ENCODE data around the gene POLD3. TPM values are rescaled to one million over a fixed set of nuclear protein-coding genes. Genes with fewer than 3 reads are reported as not detected.
A peak's percentile ranks its signal among the peaks of the same experiment; 100 is the strongest.

The POLD3 gene
- total RNA-seq, 1 donor from 2014 or later: 6.2 TPM

DNA sequence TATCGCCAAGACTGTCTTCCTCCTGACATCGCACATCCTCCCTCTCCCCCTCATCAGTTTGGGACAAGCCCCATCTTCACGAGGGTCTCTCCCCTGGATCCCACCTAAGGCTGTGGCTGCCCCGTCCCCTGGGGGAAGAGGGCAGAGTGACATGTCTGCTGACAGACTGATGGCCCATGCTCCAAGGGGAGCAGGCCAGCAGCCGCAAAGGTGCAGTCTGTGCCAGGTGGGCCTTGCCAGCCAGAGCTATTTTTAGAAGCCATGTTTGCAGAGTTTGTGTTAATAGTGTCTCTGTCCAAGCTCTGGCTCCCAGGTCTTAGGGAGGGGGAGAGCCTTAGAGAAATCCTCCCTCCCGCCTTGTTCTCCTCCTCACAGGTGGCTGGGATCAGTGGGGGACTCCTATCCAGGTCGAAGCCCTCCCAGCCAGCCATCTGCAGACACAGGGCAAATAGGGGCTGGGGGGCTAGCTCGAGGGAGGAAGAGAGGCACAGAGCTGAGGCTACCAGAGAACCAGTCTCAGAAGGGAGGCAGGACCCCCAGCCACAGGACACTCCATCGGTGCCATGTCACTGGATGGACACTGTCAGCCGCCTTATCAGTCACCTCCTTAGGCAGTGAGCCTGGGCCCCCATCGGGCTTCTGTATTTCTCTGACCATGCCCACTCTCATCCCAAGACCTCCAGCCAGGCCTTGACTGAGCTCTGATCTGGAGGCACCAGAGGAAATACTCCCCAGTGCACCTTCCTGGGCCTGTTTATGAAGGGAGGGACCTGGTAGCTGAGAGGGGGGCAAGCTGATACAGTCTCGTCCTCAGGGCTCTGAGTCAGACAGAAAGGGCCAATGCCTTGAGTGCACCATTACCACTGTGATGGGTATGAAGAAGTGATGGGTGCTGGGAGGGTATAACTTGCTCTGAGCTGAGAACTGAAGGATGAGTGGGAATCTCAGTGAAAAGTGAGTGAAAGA lies 89.6 kb downstream of the POLD3 start:
- H3K27me3 ChIP-seq (ENCODE audit: low read depth): peaks cover 11% of the 10 kb centered on the region
- intact Hi-C loops (cut with micrococcal nuclease): no loop called here
- TF ChIP-seq, protein P1, sequence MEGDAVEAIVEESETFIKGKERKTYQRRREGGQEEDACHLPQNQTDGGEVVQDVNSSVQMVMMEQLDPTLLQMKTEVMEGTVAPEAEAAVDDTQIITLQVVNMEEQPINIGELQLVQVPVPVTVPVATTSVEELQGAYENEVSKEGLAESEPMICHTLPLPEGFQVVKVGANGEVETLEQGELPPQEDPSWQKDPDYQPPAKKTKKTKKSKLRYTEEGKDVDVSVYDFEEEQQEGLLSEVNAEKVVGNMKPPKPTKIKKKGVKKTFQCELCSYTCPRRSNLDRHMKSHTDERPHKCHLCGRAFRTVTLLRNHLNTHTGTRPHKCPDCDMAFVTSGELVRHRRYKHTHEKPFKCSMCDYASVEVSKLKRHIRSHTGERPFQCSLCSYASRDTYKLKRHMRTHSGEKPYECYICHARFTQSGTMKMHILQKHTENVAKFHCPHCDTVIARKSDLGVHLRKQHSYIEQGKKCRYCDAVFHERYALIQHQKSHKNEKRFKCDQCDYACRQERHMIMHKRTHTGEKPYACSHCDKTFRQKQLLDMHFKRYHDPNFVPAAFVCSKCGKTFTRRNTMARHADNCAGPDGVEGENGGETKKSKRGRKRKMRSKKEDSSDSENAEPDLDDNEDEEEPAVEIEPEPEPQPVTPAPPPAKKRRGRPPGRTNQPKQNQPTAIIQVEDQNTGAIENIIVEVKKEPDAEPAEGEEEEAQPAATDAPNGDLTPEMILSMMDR (IDR thresholded peaks at IDR 0.05; ENCODE audit: borderline replicate concordance): no peak
- DNase-seq: peak; percentile 62
- H3K27ac ChIP-seq (replicated peaks): peak overlapping the region; percentile 60
- H3K4me1 ChIP-seq: peaks cover 39% of the 10 kb centered on the region
- no peaks in the 10 kb centered on the region for H3K36me3 ChIP-seq
- no peaks in the 10 kb centered on the region for H3K9me3 ChIP-seq (replicated peaks)
- no peak overlapping the region for H3K4me3 ChIP-seq

DNA sequence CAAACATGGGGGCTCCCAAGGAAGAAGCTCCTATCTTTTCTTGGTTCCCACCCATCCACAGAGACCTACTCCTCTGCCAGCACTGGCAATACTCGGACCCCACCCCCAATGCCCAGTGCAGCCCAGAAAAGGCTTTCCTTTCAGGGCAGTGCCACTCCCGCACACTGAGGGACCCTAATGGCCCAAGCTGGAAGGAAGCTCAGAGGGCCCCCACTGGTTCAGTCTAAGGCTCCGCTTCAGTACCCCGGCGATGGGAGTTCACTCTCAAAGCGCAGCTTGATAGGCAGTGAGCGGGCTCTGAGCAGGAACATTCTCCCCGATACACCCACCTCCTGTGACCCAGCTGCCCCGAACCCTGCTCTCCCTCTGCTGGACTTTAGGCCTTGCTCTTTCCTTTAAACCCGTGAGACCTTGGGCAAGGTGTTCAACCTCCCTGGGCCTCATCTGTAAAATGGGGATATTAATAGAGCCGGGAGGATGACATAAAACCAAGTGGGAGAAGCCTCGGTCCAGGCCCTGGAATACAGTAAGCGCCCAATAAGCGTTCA lies 90.4 kb downstream of the POLD3 start:
- Histone ChIP-seq H3K27me3 (ENCODE audit: low read depth) (peaks cover 11% of the 10 kb centered on the region), H3K4me1 (peaks cover 41% of the 10 kb centered on the region), H3K36me3 (no peaks in the 10 kb centered on the region), H3K27ac (replicated peaks) (peak overlapping the region; percentile 60), H3K9me3 (replicated peaks) (no peaks in the 10 kb centered on the region), H3K4me3 (peak overlapping the region; percentile 67)
- intact Hi-C loops (cut with micrococcal nuclease): no loop called here
- TF ChIP-seq, protein P1 (IDR thresholded peaks at IDR 0.05; ENCODE audit: borderline replicate concordance): no peak
- DNase-seq: no peak

DNA sequence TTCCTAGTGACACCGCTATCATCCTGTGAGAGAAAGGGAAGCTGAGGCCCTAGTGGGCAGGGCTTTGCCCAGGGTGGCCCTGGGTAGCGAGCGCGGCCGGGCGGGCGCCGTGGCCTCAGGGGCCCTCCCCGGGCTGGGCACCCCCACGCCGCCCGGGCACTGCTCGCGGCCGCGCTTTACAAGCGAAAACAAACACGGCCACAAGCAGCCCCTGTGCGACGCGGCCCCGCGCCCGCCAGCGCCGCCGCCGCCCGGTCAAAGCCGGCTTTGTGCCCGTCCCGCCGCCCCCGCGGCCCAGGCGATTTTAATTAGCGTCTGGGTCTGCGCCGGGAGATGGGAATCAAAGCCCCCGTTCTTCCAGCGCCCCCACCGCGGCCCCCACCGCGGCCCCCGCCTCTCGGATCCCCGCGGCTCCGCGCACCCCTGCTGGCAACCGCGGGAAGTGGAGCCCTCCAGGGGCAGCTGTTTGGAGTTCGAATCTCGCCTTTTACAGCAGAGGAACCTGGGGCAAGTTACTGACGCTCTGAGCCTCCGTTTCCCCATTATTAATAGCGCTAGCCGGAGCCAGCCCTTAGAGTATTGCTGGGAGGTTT lies 91.0 kb downstream of the POLD3 start:
- H3K9me3 ChIP-seq (replicated peaks): no peaks in the 10 kb centered on the region
- intact Hi-C loops (cut with micrococcal nuclease): no loop called here
- H3K4me3 ChIP-seq: peak overlapping the region; percentile 67
- TF ChIP-seq, protein P1 (IDR thresholded peaks at IDR 0.05; ENCODE audit: borderline replicate concordance): peak; percentile 63
- no peaks in the 10 kb centered on the region for H3K36me3 ChIP-seq
- H3K27me3 ChIP-seq (ENCODE audit: low read depth): peaks cover 11% of the 10 kb centered on the region
- peak; percentile 36 for DNase-seq
- H3K27ac ChIP-seq (replicated peaks): peak overlapping the region; percentile 60
- peaks cover 38% of the 10 kb centered on the region for H3K4me1 ChIP-seq

DNA sequence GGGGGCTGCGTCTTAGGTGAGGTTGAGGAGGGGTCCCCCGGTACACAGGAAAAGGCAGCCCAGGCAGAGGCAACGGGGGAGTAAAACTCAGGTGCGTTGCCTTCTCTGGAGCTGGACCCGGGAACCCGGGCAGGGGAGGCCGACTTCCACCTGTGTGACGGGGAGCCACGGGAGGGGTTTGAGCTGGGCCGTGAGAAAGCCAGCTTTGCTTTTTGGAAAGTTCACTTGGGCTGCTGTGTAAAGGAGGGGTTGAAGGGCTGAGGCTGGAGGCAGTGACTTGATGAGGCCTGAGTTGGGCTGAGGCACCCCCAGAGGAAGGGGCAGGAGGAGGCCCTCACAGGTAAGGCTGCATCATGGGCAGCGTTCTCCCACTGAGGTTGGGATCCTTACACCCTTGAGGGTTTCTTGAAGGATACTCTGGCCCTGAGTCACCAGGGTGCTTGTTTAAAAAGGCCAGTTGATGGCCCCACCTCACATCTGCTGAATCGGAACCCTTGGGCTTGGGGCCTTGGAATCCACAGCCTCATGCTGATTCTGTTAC lies 91.6 kb downstream of the POLD3 start:
- intact Hi-C loops (cut with micrococcal nuclease): no loop called here
- H3K27me3 ChIP-seq (ENCODE audit: low read depth): peaks cover 11% of the 10 kb centered on the region
- H3K4me3 ChIP-seq: peak overlapping the region; percentile 67
- no peaks in the 10 kb centered on the region for H3K9me3 ChIP-seq (replicated peaks)
- no peak for DNase-seq
- peak overlapping the region; percentile 60 for H3K27ac ChIP-seq (replicated peaks)
- H3K36me3 ChIP-seq: no peaks in the 10 kb centered on the region
- TF ChIP-seq, protein P1 (IDR thresholded peaks at IDR 0.05; ENCODE audit: borderline replicate concordance): no peak
- H3K4me1 ChIP-seq: peaks cover 37% of the 10 kb centered on the region

DNA sequence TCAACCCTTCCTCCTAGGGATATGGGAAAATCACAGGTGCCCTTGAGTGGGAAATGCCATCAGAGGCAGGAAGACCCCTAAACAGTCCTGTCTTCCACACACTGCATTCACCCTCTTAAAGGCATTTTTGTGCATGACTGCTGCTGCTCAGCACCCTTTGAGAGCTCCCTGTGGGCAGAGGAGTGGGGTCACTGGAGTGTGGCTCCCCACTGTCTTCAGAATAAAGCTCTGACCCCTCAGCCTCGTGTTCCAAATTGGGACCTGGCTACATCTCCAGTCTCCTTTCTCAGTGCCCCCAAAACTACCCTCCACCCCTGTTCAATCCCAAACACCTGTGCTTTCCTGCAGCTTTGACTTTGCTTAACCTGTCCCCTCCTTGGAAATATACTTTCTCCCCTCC lies 92.3 kb downstream of the POLD3 start:
- no peak overlapping the region for H3K4me3 ChIP-seq
- peaks cover 11% of the 10 kb centered on the region for H3K27me3 ChIP-seq (ENCODE audit: low read depth)
- peak overlapping the region; percentile 2 for H3K27ac ChIP-seq (replicated peaks)
- peaks cover 37% of the 10 kb centered on the region for H3K4me1 ChIP-seq
- H3K36me3 ChIP-seq: no peaks in the 10 kb centered on the region
- H3K9me3 ChIP-seq (replicated peaks): no peaks in the 10 kb centered on the region
- TF ChIP-seq, protein P1 (IDR thresholded peaks at IDR 0.05; ENCODE audit: borderline replicate concordance): no peak
- DNase-seq: no peak
- intact Hi-C loops (cut with micrococcal nuclease): no loop called here
